OCI-LY3 (cell line): ENCODE data around the gene ZC3H11A.

Experiments used
- EZH2phosphoT487 ChIP-seq: fragments of 200-600 bp; shearing (Covaris generic); IDR thresholded peaks from 2 replicates; pipeline ENCODE4 v1.6.1; 2018; ENCODE audit warnings: antibody characterized with exemption, mixed run types, low read depth
- TF ChIP-seq, protein P1 (sequence below): fragments of 200-600, 300-600 bp; sonication (generic); IDR thresholded peaks from 2 replicates; pipeline ENCODE4 v1.5.1; 2014; ENCODE audit warnings: antibody characterized with exemption, low read length, low read depth

DNA sequence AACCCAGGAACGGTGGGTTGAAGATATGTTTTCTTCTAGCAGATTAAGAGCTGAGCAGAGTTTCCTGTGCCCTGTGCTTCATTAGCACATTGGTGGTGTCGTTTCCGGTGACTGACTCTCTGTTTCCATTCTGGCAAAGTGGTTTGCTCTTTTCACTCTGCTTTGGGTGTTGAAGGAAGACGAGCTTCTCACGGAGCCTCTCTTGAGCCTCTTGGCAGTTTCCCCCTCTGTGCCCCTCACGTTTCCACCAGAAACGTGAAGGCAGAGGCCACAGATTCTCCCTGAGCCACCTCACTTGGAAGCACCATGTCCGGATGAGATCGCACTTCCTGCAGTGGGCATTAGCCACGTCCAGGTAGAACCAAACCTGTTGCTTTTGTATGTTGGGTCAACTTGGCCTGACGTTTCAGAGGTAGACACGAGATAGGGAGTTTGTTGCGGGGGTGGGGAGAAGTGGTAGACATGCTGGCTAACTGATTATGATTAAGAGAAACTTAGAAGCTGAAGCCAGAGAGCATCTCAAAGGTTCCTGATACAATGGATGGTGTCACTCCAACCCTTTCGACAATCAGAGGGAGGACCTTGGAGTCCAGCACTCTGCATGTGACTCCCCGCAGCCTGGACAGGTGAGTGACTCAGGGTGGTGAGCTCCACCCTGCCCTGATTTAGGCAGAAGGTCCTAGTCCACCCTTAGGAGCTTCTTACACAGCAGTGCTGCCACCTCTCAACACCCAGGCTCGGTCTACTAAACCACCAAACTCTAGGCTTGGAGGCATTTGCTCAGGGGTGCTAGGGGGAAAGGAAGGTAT lies 30.2 kb upstream of the ZC3H11A start, which contains the start of gene LAX1:
- TF ChIP-seq, protein P1, sequence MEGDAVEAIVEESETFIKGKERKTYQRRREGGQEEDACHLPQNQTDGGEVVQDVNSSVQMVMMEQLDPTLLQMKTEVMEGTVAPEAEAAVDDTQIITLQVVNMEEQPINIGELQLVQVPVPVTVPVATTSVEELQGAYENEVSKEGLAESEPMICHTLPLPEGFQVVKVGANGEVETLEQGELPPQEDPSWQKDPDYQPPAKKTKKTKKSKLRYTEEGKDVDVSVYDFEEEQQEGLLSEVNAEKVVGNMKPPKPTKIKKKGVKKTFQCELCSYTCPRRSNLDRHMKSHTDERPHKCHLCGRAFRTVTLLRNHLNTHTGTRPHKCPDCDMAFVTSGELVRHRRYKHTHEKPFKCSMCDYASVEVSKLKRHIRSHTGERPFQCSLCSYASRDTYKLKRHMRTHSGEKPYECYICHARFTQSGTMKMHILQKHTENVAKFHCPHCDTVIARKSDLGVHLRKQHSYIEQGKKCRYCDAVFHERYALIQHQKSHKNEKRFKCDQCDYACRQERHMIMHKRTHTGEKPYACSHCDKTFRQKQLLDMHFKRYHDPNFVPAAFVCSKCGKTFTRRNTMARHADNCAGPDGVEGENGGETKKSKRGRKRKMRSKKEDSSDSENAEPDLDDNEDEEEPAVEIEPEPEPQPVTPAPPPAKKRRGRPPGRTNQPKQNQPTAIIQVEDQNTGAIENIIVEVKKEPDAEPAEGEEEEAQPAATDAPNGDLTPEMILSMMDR, result no peak
- no peak for TF ChIP-seq EZH2phosphoT487
